ENCODE results near the gene ERLEC1.

- TF ChIP-seq CTCF (IDR thresholded peaks at IDR 0.05; ENCODE audit: poor library complexity) (no peak), EZH2phosphoT487 (IDR thresholded peaks at IDR 0.05; ENCODE audit: low read depth, severe bottlenecking, unreplicated experiment) (no peak)
Measured at GRCh38 chr2:53820711-53821110, 33.9 kb downstream of the ERLEC1 start.

Data from hepatocyte (in vitro differentiated cells).